ENCODE data around the gene PPIF.

The PPIF gene

DNA sequence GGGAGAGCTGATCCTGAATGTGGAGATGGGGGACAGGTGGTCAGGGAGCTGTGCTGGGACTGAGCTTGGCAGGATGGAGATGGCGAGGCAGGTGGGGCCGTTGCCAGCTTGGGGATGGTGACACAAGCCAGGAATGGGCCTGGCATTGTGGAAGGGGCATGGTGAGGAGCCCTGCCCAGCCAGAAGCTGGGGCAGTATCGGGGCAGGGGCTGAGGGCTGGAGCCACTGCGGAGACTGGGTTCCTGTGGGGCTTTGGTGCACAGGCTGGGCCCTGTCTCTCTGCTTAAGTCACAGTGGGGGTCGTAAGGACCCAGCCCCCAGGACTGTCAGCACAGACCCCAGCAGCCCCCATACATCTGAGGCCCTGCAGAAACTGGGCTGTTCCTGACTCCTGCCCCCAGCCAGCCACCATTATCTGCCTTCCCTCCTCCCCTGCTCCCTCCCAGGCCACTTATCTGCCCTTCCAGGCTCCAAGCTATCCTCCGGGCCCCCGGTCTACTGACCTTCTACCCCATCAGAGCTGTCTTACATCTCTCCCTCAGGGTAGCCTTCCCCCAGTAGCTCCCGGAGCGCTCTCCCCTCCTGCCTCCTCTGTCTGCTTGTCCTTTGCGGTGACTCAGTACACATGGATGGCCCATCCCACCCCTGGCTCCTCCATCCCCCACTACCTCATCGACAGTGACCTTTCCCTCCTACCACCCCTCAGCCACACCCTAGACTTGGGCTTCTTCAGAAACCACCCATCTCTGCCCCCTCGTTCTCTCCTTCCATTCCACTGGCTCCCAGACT, 44.2 kb downstream of the PPIF start:
- TF ChIP-seq EP300 (IDR thresholded peaks at IDR 0.05; ENCODE audit: borderline replicate concordance), result no peak
- TF ChIP-seq RAD21 (IDR thresholded peaks at IDR 0.05; ENCODE audit: low read depth), result no peak
- no peak for TF ChIP-seq TAF1 (IDR thresholded peaks at IDR 0.05; ENCODE audit: low read depth)
- TF ChIP-seq, protein P1, sequence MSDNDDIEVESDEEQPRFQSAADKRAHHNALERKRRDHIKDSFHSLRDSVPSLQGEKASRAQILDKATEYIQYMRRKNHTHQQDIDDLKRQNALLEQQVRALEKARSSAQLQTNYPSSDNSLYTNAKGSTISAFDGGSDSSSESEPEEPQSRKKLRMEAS (IDR thresholded peaks at IDR 0.05), result no peak

DNA sequence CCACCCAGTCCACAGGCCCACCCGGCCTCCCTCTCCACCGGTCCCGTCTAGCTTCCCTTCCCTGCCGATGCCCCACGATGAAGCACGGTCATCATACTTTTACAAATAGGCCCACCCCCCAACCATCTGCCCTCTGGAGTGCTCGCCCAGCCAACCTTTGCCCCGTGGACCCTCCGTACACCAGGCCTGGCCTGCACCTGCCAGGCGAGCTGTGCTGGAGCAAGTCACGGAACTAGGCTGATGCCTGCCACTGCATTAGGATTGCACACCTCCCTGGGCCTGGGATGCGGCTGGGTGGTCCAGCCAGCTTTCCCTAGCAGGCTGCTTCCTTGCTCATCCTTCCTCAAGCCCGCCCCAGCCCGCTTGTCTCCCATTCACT, 44.7 kb downstream of the PPIF start:
- TF ChIP-seq, protein P2, sequence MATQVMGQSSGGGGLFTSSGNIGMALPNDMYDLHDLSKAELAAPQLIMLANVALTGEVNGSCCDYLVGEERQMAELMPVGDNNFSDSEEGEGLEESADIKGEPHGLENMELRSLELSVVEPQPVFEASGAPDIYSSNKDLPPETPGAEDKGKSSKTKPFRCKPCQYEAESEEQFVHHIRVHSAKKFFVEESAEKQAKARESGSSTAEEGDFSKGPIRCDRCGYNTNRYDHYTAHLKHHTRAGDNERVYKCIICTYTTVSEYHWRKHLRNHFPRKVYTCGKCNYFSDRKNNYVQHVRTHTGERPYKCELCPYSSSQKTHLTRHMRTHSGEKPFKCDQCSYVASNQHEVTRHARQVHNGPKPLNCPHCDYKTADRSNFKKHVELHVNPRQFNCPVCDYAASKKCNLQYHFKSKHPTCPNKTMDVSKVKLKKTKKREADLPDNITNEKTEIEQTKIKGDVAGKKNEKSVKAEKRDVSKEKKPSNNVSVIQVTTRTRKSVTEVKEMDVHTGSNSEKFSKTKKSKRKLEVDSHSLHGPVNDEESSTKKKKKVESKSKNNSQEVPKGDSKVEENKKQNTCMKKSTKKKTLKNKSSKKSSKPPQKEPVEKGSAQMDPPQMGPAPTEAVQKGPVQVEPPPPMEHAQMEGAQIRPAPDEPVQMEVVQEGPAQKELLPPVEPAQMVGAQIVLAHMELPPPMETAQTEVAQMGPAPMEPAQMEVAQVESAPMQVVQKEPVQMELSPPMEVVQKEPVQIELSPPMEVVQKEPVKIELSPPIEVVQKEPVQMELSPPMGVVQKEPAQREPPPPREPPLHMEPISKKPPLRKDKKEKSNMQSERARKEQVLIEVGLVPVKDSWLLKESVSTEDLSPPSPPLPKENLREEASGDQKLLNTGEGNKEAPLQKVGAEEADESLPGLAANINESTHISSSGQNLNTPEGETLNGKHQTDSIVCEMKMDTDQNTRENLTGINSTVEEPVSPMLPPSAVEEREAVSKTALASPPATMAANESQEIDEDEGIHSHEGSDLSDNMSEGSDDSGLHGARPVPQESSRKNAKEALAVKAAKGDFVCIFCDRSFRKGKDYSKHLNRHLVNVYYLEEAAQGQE (IDR thresholded peaks at IDR 0.05; ENCODE audit: low read depth), result no peak

DNA sequence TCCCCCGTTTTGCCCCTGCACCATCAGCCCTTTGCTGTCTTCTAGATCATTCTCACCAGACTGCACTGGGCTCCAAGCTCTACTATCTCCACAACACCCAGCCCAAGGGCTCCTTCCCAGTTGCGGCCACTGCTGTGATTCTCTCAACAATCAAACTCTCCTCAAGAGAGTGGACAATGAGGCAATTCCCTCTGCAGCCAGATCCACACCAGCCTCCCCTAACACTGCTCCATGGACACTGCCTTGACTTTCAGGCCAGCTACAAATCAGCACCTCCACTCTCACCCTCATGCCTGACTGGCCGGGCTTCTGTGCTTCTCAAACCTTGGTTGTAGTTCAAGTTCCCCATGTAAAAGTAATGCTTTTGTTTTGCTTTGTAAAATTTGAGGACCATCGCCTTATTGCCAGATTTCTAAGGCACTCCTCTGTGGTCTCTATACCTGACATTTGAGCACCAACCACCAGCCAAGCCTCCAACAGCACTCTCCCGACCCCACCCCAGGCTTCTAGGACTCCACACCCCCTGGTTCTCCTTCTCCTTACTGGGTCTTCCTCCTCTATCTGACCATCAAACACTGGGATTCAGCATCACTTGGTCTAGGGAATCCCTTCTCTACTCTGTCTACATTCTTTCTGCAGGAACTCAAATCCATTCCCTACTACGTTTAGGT, 45.4 kb downstream of the PPIF start:
- TF ChIP-seq EP300 (IDR thresholded peaks at IDR 0.05; ENCODE audit: borderline replicate concordance), result no peak
- TF ChIP-seq YY1 (IDR thresholded peaks at IDR 0.05; ENCODE audit: low read depth), result no peak
- TF ChIP-seq NFIC (IDR thresholded peaks at IDR 0.05), result no peak
- TF ChIP-seq, protein P2 (IDR thresholded peaks at IDR 0.05; ENCODE audit: low read depth), result no peak
- TF ChIP-seq TAF1 (IDR thresholded peaks at IDR 0.05; ENCODE audit: low read depth), result no peak
- TF ChIP-seq, protein P3, sequence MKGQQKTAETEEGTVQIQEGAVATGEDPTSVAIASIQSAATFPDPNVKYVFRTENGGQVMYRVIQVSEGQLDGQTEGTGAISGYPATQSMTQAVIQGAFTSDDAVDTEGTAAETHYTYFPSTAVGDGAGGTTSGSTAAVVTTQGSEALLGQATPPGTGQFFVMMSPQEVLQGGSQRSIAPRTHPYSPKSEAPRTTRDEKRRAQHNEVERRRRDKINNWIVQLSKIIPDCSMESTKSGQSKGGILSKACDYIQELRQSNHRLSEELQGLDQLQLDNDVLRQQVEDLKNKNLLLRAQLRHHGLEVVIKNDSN (IDR thresholded peaks at IDR 0.05), result no peak
- no peak for TF ChIP-seq FOXM1 (IDR thresholded peaks at IDR 0.05; ENCODE audit: borderline replicate concordance, low read depth)
- no peak for TF ChIP-seq CEBPB (IDR thresholded peaks at IDR 0.05)
- TF ChIP-seq TEAD4 (IDR thresholded peaks at IDR 0.05), result no peak
- TF ChIP-seq TCF12 (IDR thresholded peaks at IDR 0.05; ENCODE audit: low read depth), result no peak
- TF ChIP-seq CREB1 (IDR thresholded peaks at IDR 0.05; ENCODE audit: low read depth), result no peak
- no peak for TF ChIP-seq RAD21 (IDR thresholded peaks at IDR 0.05; ENCODE audit: low read depth)
- TF ChIP-seq, protein P1 (IDR thresholded peaks at IDR 0.05), result no peak

DNA sequence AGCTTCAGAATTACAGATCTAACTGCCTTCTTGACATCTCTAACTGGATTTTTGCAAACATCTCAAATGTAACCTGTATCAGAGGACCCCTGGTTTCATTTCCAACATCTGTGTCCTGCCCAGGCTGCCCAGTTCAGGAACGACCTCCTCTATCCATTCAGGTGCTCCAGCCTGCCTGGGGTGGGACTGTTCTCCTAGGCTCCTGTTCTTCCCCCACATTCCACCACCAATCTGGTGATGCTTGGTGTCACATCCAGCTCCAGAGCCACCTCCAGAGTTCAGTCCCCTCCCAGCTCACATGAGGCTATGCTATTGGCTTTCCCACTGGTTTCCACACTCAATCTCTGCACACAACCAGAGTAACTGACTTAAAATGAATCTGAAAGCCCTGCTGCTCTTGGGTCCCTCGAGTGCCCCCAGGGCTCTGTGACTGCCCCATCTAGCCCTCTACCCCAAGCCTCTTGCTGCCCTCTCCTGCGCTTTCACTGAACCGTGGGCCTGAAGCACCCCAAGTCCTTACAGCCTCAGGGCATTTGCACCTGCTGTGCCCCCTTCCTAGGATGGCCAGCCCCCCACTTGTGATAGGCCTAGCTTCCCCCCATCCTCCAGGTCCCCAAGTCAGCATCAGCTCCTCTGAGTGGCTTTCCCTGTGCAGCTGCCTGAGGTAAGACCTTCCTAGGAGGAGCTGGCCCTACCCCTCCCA, 46.1 kb downstream of the PPIF start:
- no peak for TF ChIP-seq CREB1 (IDR thresholded peaks at IDR 0.05; ENCODE audit: low read depth)
- no peak for TF ChIP-seq NFIC (IDR thresholded peaks at IDR 0.05)
- TF ChIP-seq TEAD4 (IDR thresholded peaks at IDR 0.05), result no peak
- no peak for TF ChIP-seq TAF1 (IDR thresholded peaks at IDR 0.05; ENCODE audit: low read depth)
- no peak for TF ChIP-seq FOXM1 (IDR thresholded peaks at IDR 0.05; ENCODE audit: borderline replicate concordance, low read depth)
- TF ChIP-seq, protein P2 (IDR thresholded peaks at IDR 0.05; ENCODE audit: low read depth), result no peak
- no peak for TF ChIP-seq ZBTB7A (IDR thresholded peaks at IDR 0.05; ENCODE audit: low read depth)
- TF ChIP-seq YY1 (IDR thresholded peaks at IDR 0.05; ENCODE audit: low read depth), result no peak
- no peak for TF ChIP-seq EGR1 (IDR thresholded peaks at IDR 0.05)
